Keratinocyte (primary cell): Measurements from ENCODE around the gene GLT6D1. TPM values are rescaled to one million over a fixed set of nuclear protein-coding genes. Genes with fewer than 3 reads are reported as not detected.

Source experiments
- DNase-seq: peaks from one replicate; pipeline ENCODE4 v3.0.0-alpha.2; 2011; ENCODE audit warnings: low read depth, missing footprints, low spot score
- FAIRE-seq: peaks from 2 replicates; lab custom pipeline; 2011; peaks lifted over from hg19 to GRCh38; lab: Jason Lieb, UNC
- H2AFZ ChIP-seq: 2 replicates; pipeline ENCODE4 v1.6.0; 2012; ENCODE audit warnings: low read length, control low read depth, inconsistent platforms; ENCODE audit not compliant: control insufficient read depth
- H3K27ac ChIP-seq: 2 replicates; pipeline ENCODE4 v1.5.1; 2011; ENCODE audit warnings: low read length; ENCODE audit not compliant: control insufficient read depth, insufficient read depth
- H3K27me3 ChIP-seq: 3 replicates; pipeline ENCODE4 v1.6.0; 2011; ENCODE audit warnings: low read length; ENCODE audit not compliant: control insufficient read depth, insufficient read depth; ENCODE audit errors: extremely low read depth
- H3K36me3 ChIP-seq, 2 experiments: 2 replicates in 1 of 2; 3 replicates in 1 of 2; pipeline ENCODE4 v1.5.1; 2011; ENCODE audit warnings: low read length in 2 of 2, mild to moderate bottlenecking in 1 of 2; ENCODE audit not compliant: control insufficient read depth in 2 of 2, insufficient read depth in 2 of 2; ENCODE audit errors: extremely low read depth in 1 of 2
- H3K4me1 ChIP-seq: 3 replicates; pipeline ENCODE4 v1.5.1; 2011; ENCODE audit warnings: low read length; ENCODE audit not compliant: control insufficient read depth, insufficient read depth; ENCODE audit errors: extremely low read depth
- H3K4me2 ChIP-seq: 3 replicates; pipeline ENCODE4 v1.6.0; 2011; ENCODE audit warnings: low read depth, low read length; ENCODE audit not compliant: control insufficient read depth, insufficient read depth; ENCODE audit errors: extremely low read depth
- H3K4me3 ChIP-seq, 3 experiments: fragments of 200-600 bp in 1 of 3; sonication (generic) in 1 of 3; 2 replicates in 2 of 3; 3 replicates in 1 of 3; pipeline ENCODE4 v1.5.1; 2011 to 2016; ENCODE audit warnings: low read length in 3 of 3, mild to moderate bottlenecking in 3 of 3, control low read depth in 2 of 3, inconsistent platforms in 1 of 3, low read depth in 1 of 3, mixed read lengths in 1 of 3, mixed run types in 1 of 3, moderate library complexity in 1 of 3; ENCODE audit not compliant: control insufficient read depth in 2 of 3, insufficient read depth in 2 of 3; ENCODE audit errors: extremely low read depth in 1 of 3
- H3K79me2 ChIP-seq: 2 replicates; pipeline ENCODE4 v1.6.0; 2012; ENCODE audit warnings: low read length; ENCODE audit not compliant: control insufficient read depth, insufficient read depth
- H3K9ac ChIP-seq: 3 replicates; pipeline ENCODE4 v1.6.0; 2011; ENCODE audit warnings: low read length; ENCODE audit not compliant: control insufficient read depth, insufficient read depth; ENCODE audit errors: extremely low read depth
- H3K9me1 ChIP-seq: 3 replicates; pipeline ENCODE4 v1.6.0; 2011; ENCODE audit warnings: low read length; ENCODE audit not compliant: control insufficient read depth, insufficient read depth; ENCODE audit errors: extremely low read depth
- H3K9me3 ChIP-seq: 2 replicates; pipeline ENCODE4 v1.5.1; 2012; ENCODE audit warnings: low read depth, low read length; ENCODE audit not compliant: control insufficient read depth
- H4K20me1 ChIP-seq: 3 replicates; pipeline ENCODE4 v1.6.0; 2011; ENCODE audit warnings: low read length; ENCODE audit not compliant: control insufficient read depth, insufficient read depth; ENCODE audit errors: extremely low read depth
- EZH2 ChIP-seq: IDR thresholded peaks from one replicate; pipeline ENCODE4 v1.6.1; 2012; ENCODE audit warnings: inconsistent platforms, mild to moderate bottlenecking, low read length, moderate library complexity
- dilution Hi-C: fragments of 300-500 bp; cut with MboI; formaldehyde crosslinking; loops from one replicate; pipeline ENCODE4 v1.7.0; 2020; ENCODE audit warnings: low sequenced_read_pairs; ENCODE audit not compliant: extremely low pct_ligation_motif_present
- polyA plus RNA-seq, 5 experiments: library from polyadenylated mRNA; depleted of rRNA in 3 of 5; stranded (reverse) in 3 of 5; stranded (forward) in 1 of 5; unstranded in 1 of 5; fragments of >200 nt; gene quantifications; 1 replicate in 1 of 5; 2 replicates in 3 of 5; 3 replicates in 1 of 5; pipeline versions ENCODE4 v1.2.1 to v1.2.3, GENCODE V29; 2011 to 2012; ENCODE audit warnings: missing spikeins in 2 of 5, low read depth in 1 of 5, low replicate concordance in 1 of 5
- TF ChIP-seq, protein P1 (sequence below), 3 experiments: IDR thresholded peaks in 1 of 3; conservative IDR thresholded peaks in 1 of 3; optimal IDR thresholded peaks in 1 of 3; 2 replicates in 2 of 3; 3 replicates in 1 of 3; pipeline versions ENCODE3 to v1.5.1; 2011; ENCODE audit warnings: low read length in 3 of 3, mild to moderate bottlenecking in 3 of 3, moderate library complexity in 2 of 3, control low read depth in 1 of 3, inconsistent platforms in 1 of 3; ENCODE audit not compliant: insufficient read depth in 2 of 3; ENCODE audit errors: extremely low read depth in 1 of 3

GLT6D1 gene
- polyA plus RNA-seq, 1 donor (not counting 4 experiments of a cell fraction or from before 2014, with no cell fraction given): not detected

DNA sequence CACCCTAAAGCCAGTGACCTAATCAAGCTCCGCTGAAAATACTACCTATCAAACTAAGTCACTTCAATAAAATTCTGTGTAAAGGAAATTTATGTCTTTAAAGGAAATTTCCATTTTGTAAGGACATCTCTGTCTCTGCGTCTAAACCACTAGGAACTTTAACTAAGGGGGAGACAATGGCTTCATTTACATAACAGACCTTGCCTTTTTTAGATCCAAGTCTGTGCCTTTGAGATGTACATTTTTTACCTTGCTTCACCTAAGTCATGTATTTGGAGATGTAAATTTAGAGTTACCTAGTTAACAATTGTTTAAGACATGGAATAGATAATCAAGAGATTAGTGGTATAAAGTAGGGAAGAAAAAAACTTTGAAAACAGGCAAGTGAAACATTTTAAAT, 10.2 kb upstream of the GLT6D1 start:
- no peak overlapping the region for H3K9ac ChIP-seq
- DNase-seq: no peak
- no peaks in the 10 kb centered on the region for H4K20me1 ChIP-seq
- H3K4me3 ChIP-seq: no peak overlapping the region
- no peaks in the 10 kb centered on the region for H3K79me2 ChIP-seq
- H3K27me3 ChIP-seq: no peaks in the 10 kb centered on the region
- FAIRE-seq: no peak
- no peaks in the 10 kb centered on the region for H3K9me1 ChIP-seq
- H3K4me1 ChIP-seq: no peaks in the 10 kb centered on the region
- H3K9me3 ChIP-seq: peaks cover 4% of the 10 kb centered on the region
- no peak overlapping the region for H3K4me2 ChIP-seq
- TF ChIP-seq, protein P1, sequence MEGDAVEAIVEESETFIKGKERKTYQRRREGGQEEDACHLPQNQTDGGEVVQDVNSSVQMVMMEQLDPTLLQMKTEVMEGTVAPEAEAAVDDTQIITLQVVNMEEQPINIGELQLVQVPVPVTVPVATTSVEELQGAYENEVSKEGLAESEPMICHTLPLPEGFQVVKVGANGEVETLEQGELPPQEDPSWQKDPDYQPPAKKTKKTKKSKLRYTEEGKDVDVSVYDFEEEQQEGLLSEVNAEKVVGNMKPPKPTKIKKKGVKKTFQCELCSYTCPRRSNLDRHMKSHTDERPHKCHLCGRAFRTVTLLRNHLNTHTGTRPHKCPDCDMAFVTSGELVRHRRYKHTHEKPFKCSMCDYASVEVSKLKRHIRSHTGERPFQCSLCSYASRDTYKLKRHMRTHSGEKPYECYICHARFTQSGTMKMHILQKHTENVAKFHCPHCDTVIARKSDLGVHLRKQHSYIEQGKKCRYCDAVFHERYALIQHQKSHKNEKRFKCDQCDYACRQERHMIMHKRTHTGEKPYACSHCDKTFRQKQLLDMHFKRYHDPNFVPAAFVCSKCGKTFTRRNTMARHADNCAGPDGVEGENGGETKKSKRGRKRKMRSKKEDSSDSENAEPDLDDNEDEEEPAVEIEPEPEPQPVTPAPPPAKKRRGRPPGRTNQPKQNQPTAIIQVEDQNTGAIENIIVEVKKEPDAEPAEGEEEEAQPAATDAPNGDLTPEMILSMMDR (optimal IDR thresholded peaks at IDR 0.05 in 1 of 3, IDR thresholded peaks at IDR 0.05 in 1 of 3, conservative IDR thresholded peaks at IDR 0.05 in 1 of 3; ENCODE audit: extremely low read depth in 1 of 3, insufficient read depth in 2 of 3, low read length in 3 of 3): no peak
- TF ChIP-seq EZH2: no peak
- no peak overlapping the region for H3K27ac ChIP-seq
- no peaks in the 10 kb centered on the region for H3K36me3 ChIP-seq
- no peak overlapping the region for H2AFZ ChIP-seq
- dilution Hi-C loops: no loop called here

DNA sequence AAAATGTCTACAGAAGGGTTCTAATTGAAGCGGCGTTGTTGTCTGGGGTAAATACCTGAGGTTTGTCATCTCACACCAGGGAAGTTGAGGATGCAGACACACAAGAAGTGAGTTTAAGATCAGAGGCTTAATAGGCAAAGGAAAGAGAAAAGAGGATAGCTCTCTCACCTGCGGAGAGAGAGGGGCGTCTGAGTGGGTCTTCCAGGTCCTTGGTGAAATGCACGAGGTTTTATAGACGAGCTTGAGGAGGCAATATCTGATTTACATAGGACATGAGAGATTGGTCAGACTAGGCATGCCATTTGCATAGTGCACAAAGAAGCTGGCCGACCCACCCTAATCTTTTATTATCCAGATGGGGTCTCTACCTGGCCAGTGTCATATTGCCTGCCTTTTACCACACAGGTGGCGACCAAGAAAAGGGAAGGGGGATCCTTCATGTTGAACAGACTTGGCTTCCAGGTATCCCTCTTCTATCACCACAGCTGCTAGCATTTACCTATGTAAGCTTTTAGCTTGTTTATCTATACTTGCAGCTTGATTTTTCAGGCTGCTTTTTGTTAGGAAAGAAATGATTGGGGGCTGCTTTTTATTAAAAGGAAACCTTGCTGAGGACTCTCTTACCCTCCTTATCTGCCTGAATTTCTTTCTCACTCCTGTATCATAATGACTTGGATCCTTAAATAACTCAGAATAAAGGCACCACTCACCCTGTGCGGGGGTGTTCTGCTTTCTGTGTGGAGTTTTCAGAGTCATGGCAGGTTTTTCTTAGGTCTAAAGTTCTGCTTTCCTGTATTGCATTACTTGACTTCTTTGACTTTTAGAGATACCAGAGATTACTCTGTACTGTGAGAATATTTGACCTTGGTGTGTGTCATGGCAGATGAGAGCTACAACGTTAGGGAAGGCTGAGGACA, 9.4 kb upstream of the GLT6D1 start:
- Histone ChIP-seq H3K9me3 (peaks cover 8% of the 10 kb centered on the region), H3K79me2 (no peaks in the 10 kb centered on the region), H3K36me3 (no peaks in the 10 kb centered on the region), H4K20me1 (no peaks in the 10 kb centered on the region), H3K4me1 (no peaks in the 10 kb centered on the region), H3K9ac (no peak overlapping the region), H3K9me1 (no peaks in the 10 kb centered on the region), H3K27ac (no peak overlapping the region), H3K27me3 (no peaks in the 10 kb centered on the region), H2AFZ (no peak overlapping the region), H3K4me2 (no peak overlapping the region), H3K4me3 (no peak overlapping the region)
- dilution Hi-C loops: no loop called here
- DNase-seq (no peak), FAIRE-seq (no peak)
- TF ChIP-seq EZH2: no peak
- TF ChIP-seq, protein P1 (optimal IDR thresholded peaks at IDR 0.05 in 1 of 3, IDR thresholded peaks at IDR 0.05 in 1 of 3, conservative IDR thresholded peaks at IDR 0.05 in 1 of 3; ENCODE audit: extremely low read depth in 1 of 3, insufficient read depth in 2 of 3, low read length in 3 of 3): no peak
